Cardiac atrium fibroblast (primary cell): ENCODE data around the gene SNX21. TPM values are rescaled to one million over a fixed set of nuclear protein-coding genes. Genes with fewer than 3 reads are reported as not detected.

Experiments used
- total RNA-seq: library from RNA; depleted of rRNA; stranded (reverse); fragments of >200 nt; gene quantifications from 2 replicates; pipeline ENCODE4 v1.2.3, GENCODE V29; 2015

Gene SNX21, protein sequence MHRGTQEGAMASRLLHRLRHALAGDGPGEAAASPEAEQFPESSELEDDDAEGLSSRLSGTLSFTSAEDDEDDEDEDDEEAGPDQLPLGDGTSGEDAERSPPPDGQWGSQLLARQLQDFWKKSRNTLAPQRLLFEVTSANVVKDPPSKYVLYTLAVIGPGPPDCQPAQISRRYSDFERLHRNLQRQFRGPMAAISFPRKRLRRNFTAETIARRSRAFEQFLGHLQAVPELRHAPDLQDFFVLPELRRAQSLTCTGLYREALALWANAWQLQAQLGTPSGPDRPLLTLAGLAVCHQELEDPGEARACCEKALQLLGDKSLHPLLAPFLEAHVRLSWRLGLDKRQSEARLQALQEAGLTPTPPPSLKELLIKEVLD
- total RNA-seq, result 33.6 and 41.5 TPM in 2 replicates

DNA sequence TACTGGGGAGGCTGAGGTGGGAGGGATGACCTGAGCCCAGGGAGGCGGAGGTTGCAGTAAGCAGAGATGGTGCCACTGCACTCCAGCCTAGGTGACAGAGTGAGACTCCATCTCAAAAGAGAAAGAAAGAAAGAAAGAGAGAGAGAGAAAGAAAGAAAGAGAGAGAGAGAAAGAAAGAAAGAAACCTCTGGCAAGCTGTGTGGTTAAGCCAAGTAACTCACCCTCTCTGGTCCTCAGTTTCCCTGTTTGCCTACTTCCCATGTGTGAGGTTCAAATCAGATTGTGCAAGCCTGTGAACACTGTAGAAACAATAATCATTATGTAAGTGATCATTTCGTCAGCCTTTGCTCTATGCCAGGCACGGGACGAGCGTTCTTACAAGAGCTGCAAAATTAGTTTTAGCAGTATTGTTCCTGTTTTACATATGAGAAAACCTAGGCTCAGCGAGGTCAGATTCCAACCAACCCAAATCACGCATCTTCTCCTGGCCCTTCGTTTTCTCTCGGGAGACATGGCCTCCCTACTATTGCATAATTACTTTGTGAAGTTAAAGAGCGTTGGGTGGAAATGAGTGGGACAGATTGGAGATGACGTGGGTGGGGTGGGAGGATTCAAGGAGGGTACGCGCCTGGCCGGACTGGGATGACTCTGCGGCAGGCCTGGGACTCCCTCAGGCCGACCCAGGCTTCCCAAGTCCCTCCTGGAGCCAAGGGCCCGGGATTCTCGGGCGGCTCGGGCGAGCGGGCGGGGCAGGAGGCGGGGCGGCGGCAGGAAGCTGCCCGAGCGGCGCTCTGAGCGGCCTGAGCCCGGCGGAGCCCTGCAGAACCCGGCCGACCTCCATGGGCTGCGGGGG, at the start of gene SNX21:
Gene SNX21 (plus strand): TSS at position 770 of the 853 bp plus-strand sequence. CDS start 121 bp downstream, outside the sequence.

DNA sequence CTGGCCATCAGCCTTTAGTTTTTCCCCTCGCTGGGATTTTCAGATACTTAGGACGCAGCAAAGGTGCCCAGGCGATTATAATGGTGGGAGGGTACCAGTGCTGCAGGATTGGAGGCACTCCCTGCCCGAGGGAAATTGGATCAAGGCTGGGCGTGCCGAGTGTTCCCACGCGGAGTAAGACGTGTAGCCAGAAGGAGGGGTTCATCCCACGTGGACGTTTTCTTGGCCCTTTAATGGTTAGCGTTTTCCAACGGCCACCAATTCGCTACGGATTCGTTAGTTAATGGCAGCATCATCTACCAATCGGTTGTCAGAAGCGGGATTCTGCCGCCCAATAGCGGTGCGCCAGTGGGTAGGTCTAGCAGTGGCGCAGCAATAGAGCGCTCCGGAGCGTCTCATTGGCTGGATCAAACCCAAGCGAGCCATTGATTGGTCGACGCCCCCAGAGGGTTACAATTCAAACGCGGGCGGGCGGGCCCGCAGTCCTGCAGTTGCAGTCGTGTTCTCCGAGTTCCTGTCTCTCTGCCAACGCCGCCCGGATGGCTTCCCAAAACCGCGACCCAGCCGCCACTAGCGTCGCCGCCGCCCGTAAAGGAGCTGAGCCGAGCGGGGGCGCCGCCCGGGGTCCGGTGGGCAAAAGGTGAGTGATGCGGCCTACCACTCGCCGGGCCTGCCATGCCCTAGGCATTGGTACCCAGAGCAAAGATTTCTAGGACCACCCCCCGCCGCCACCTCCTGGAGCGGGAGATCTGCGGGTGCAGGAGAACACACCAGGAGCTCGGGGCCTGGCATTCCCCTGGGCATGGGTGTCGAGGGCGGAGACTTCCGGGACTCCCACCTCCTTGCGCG, 21.2 kb upstream of the SNX21 start, which contains the start of gene UBE2C:
Gene UBE2C (plus strand): TSS at position 488 of the 849 bp plus-strand sequence. CDS start 52 bp downstream, at position 540.

DNA sequence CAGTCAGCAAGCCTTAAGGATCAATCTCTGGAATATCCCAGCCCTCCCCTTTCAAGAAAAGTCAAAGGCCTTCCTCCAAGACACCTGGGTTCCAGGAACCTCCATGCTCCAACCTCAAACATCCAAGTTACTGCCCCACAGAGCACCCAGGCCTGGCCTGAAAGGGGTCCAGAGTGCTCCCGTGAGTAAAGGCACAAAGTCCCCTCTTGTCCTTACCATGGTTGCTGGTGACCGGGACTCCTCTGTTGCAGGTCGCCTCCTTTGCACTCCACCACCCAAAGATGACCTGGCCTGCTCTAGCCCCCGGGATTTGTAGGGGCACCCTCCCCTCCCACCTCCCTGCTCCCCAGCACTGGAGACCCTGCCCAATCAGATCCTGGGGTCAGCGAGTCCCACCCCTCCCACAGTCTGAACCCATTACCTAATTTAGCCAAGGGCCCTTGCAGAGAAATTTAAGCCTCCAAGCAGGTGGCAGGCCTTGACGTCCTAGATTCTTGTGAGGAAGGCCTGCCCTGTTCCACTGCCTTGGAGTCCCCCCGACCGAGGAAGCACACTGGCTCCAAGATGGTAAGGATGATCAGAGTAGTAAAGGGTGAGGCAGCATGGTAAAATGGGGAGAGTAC, 6.5 kb upstream of the SNX21 start, which contains the start of gene TNNC2:
Gene TNNC2 (minus strand): TSS at position 283 of the 623 bp plus-strand sequence. CDS start 64 bp downstream, at position 219.

DNA sequence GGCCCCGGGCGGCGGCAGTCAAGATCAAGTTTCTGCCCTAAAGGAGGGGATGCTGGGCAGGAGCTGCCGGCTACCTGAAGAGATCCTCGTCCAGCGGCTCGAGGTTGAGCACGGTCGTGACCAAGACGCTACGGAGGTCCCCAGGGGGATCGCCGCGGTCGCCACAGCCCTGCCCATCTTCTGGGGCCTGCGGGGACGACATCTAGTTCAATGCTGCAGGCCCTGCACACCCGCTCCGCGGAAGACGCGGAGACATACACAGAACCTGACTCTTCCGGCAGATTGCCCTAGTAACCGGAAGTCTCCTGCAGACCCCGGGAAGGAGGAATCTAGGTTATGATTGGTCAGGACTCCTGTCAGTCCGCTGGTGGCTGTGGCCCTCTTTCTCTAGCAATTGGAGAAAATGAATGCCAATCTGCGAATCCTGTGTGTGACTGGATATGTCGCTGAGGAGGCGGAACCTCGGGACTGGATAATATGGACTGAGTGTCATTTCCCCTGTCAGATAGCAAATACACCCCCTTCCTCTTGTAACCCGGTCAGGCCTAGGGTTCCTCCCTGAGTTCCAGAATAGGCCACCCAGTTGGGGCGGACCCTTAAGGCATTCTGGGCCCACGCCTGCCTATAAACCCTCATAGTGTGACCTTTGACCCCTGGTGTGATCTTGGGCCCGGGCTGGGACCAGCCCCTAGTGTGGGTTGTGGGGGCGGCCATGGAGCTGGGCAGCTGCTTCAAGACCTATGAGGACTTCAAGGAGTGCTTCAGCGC, 23.7 kb downstream of the SNX21 start, which contains the start of the genes ACOT8 and ZSWIM3:
Gene ACOT8 (minus strand): TSS at position 279 of the 768 bp plus-strand sequence. CDS start 77 bp downstream, at position 202.
Gene ZSWIM3 (plus strand): TSS at position 501 of the 768 bp plus-strand sequence. CDS start 212 bp downstream, at position 713.

DNA sequence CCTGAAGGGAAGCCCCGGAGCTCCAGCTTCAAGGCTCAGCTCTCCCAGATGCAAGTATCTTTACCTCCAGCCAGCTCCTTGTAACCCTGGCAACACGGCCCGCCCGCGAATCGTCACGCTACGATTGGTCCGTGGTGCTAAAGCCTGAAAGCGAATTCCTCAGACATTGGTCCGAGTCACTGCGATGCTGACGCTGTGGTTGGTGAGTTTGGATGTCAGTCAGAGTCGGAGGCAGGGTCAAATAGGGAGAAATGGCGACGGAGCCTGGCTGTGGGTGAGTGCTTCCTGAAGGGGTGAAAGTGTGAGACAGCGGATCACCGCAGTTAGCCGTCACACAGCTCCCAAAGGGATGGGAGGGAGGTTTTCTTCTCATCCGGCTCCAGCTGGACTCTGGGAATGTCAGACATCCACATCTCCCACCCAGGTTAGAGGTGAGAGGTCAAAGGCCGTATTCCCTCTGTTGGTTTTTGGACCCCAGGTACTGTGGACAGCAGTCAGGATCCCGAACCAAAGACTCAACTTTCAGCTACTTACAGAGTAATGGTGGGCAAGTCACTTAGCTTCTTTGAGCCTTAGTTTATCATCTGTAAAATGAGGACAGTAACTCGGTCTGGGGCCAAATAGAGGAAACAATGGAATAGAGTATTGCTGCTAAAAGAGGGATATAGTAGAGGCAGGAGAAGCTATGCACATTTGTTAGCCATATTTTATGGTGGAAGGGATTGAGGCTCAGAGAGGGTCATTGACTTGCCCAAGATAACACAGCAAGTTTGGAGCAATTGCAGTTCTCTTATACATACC, 47.6 kb downstream of the SNX21 start, which contains the start of gene ZSWIM1:
Gene ZSWIM1 (plus strand): TSS at position 240 of the 801 bp plus-strand sequence. CDS start 1,366 bp downstream, outside the sequence.

DNA sequence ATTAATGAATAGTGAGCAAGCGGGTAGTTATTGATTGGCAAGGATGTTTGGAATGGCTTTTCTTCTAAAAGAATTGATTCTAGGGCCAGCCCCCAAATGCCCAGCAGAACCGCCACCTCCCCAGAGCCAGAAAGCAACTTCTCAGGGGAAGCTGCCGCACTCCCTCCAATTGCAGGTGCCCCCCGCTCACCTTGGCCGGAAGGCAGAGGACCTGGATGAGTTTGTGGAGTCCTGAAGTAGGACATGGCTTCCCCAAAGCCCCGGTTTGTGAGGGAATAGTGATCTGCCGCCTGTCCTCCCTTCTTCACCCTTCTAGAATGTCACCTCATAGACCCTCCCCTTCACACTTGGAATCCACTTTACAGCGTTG, 53.7 kb downstream of the SNX21 start, which contains the start of gene SPATA25:
Gene SPATA25 (minus strand): TSS at position 277 of the 370 bp plus-strand sequence. CDS start 32 bp downstream, at position 245.

DNA sequence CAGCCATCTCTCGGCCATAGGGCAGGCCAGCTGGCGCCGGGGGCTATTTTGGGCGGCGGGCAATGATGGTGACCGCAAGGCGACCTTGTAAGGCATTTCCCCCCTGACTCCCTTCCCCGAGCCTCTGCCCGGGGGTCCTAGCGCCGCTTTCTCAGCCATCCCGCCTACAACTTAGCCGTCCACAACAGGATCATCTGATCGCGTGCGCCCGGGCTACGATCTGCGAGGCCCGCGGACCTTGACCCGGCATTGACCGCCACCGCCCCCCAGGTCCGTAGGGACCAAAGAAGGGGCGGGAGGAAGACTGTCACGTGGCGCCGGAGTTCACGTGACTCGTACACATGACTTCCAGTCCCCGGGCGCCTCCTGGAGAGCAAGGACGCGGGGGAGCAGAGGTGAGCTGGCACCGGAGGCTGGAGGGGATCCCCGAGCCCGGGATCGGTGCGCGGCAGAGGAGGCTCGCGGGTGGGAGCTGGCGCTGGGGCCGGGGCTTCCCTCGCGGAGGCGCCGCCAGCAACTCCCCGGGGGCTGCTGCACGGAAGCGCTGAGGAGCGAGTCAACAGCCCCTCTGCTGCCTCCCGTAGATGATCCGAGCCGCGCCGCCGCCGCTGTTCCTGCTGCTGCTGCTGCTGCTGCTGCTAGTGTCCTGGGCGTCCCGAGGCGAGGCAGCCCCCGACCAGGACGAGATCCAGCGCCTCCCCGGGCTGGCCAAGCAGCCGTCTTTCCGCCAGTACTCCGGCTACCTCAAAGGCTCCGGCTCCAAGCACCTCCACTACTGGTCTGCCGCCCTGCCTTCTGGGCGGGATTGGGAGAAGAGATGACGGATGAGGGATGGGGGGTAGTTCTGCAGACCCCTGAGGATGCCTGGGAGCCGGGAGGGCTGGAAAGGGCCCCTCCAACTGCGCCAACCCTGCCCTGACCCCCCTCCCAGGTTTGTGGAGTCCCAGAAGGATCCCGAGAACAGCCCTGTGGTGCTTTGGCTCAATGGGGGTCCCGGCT, 57.7 kb downstream of the SNX21 start, which contains the start of the genes CTSA and NEURL2:
Gene CTSA (plus strand): TSS at position 351 of the 999 bp plus-strand sequence. CDS start 234 bp downstream, at position 585.
Gene NEURL2 (minus strand): TSS at position 224 of the 999 bp plus-strand sequence. CDS start 217 bp downstream, at position 7.

Other genes starting within 250 kb of the SNX21 start
- gene WFDC10A, start 204.1 kb upstream of the SNX21 start, total RNA-seq, result not detected in 2 replicates
- not detected in 2 replicates for gene WFDC9, start 202.5 kb upstream of the SNX21 start, total RNA-seq
- gene WFDC11, start 163.6 kb upstream of the SNX21 start, total RNA-seq, result not detected in 2 replicates
- gene WFDC13, start 131.8 kb upstream of the SNX21 start, total RNA-seq, result not detected in 2 replicates
- not detected in 2 replicates for gene WFDC10B, start 128.8 kb upstream of the SNX21 start, total RNA-seq
- not detected in 2 replicates for gene SPINT4, start 111.5 kb upstream of the SNX21 start, total RNA-seq
- not detected in 2 replicates for gene WFDC3, start 41.9 kb upstream of the SNX21 start, total RNA-seq
- 17.2 and 25.1 TPM in 2 replicates for gene DNTTIP1, start 41.8 kb upstream of the SNX21 start, total RNA-seq
- gene UBE2C, start 21.2 kb upstream of the SNX21 start, total RNA-seq, result 19.6 and 32.7 TPM in 2 replicates
- not detected in 2 replicates for gene TNNC2, start 6.5 kb upstream of the SNX21 start, total RNA-seq
- 45.3 and 87.3 TPM in 2 replicates for gene ACOT8, start 23.6 kb downstream of the SNX21 start, total RNA-seq
- 2.9 and 6.1 TPM in 2 replicates for gene ZSWIM3, start 23.8 kb downstream of the SNX21 start, total RNA-seq
- gene ZSWIM1, start 47.4 kb downstream of the SNX21 start, total RNA-seq, result 9.4 and 9.9 TPM in 2 replicates
- not detected in 2 replicates for gene SPATA25, start 53.8 kb downstream of the SNX21 start, total RNA-seq
- 1.1 and 1.9 TPM in 2 replicates for gene NEURL2, start 57.4 kb downstream of the SNX21 start, total RNA-seq
- 134 and 149 TPM in 2 replicates for gene CTSA, start 57.5 kb downstream of the SNX21 start, total RNA-seq
- gene PLTP, start 78.4 kb downstream of the SNX21 start, total RNA-seq, result 60.6 and 107 TPM in 2 replicates
- gene PCIF1, start 100.9 kb downstream of the SNX21 start, total RNA-seq, result 9.2 and 17.3 TPM in 2 replicates
- 7.9 and 17.0 TPM in 2 replicates for gene ZNF335, start 138.4 kb downstream of the SNX21 start, total RNA-seq
- 0.81 TPM in 1 of 2 replicates, not detected in the other for gene MMP9, start 175.1 kb downstream of the SNX21 start, total RNA-seq
- 2.5 TPM in 1 of 2 replicates, not detected in the other for gene SLC12A5, start 195.4 kb downstream of the SNX21 start, total RNA-seq